Smooth muscle cell (in vitro differentiated cells): Measurements from ENCODE around the gene PTPRT. TPM values are rescaled to one million over a fixed set of nuclear protein-coding genes. Genes with fewer than 3 reads are reported as not detected.

Experiments used
- DNase-seq: peaks from one replicate; lab custom pipeline; 2025; ENCODE audit not compliant: unreplicated experiment; lab: John Stamatoyannopoulos, UW
- H2AFZ ChIP-seq: fragments of 200-600 bp; sonication (generic); 2 replicates; pipeline ENCODE4 v1.6.0; 2016; ENCODE audit warnings: antibody characterized with exemption, low read depth, mild to moderate bottlenecking
- H3F3A ChIP-seq: fragments of 200-600 bp; sonication (generic); 2 replicates; pipeline ENCODE4 v1.6.0; 2017; ENCODE audit warnings: antibody characterized with exemption, low read depth
- H3K27ac ChIP-seq: fragments of 200-600 bp; sonication (generic); 2 replicates; pipeline ENCODE4 v1.5.1; 2016; ENCODE audit warnings: low read depth, mild to moderate bottlenecking
- H3K27me3 ChIP-seq: fragments of 200-600 bp; sonication (generic); 2 replicates; pipeline ENCODE4 v1.6.1; 2016; ENCODE audit warnings: low read depth, mild to moderate bottlenecking
- H3K36me3 ChIP-seq: fragments of 200-600 bp; sonication (generic); 2 replicates; pipeline ENCODE4 v1.5.1; 2016; ENCODE audit warnings: low read depth
- H3K4me1 ChIP-seq: fragments of 200-600 bp; sonication (generic); 2 replicates; pipeline ENCODE4 v1.5.1; 2016; ENCODE audit warnings: low read depth
- H3K4me2 ChIP-seq: fragments of 200-600 bp; sonication (generic); 2 replicates; pipeline ENCODE4 v1.6.0; 2016; ENCODE audit warnings: mild to moderate bottlenecking
- H3K4me3 ChIP-seq: fragments of 200-600 bp; sonication (generic); 2 replicates; pipeline ENCODE4 v1.5.1; 2016; ENCODE audit warnings: mild to moderate bottlenecking
- H3K79me2 ChIP-seq: fragments of 200-600 bp; sonication (generic); 2 replicates; pipeline ENCODE4 v1.6.0; 2016; ENCODE audit warnings: low read depth, mild to moderate bottlenecking
- H3K9ac ChIP-seq: fragments of 200-600 bp; sonication (generic); 2 replicates; pipeline ENCODE4 v1.6.0; 2016; ENCODE audit warnings: low read depth
- H3K9me3 ChIP-seq: fragments of 200-600 bp; sonication (generic); replicated peaks from 2 replicates; pipeline ENCODE4 v1.5.1; 2016; ENCODE audit warnings: low read depth
- H4K20me1 ChIP-seq: fragments of 200-600 bp; sonication (generic); 2 replicates; pipeline ENCODE4 v1.6.0; 2016; ENCODE audit warnings: low read depth
- CTCF ChIP-seq: fragments of 200-600 bp; sonication (generic); IDR thresholded peaks from 2 replicates; pipeline ENCODE4 v1.5.1; 2017; ENCODE audit warnings: borderline replicate concordance, mild to moderate bottlenecking, antibody characterized with exemption; ENCODE audit not compliant: insufficient read depth, poor library complexity, severe bottlenecking
- WGBS: methylation state at CpG from one replicate; pipeline ENCODE4 v1.1.7; 2016; ENCODE audit warnings: low lambda C conversion rate; 5-methylcytosine and 5-hydroxymethylcytosine counted together
- polyA plus RNA-seq: library from polyadenylated mRNA; unstranded; fragments of >200 nt; fragmentation: Nextera tagmentation; extraction: Ambion mirVana; gene quantifications from 2 replicates; pipeline ENCODE4 v1.2.1, GENCODE V29; 2016
- total RNA-seq: library from RNA; depleted of rRNA; stranded (reverse); fragments of >200 nt; gene quantifications from 2 replicates; pipeline ENCODE4 v1.2.3, GENCODE V29; 2014

The PTPRT gene
- total and polyA plus RNA-seq, 2 experiments from 2014 or later = 0.99 to 2.1 TPM

- Histone ChIP-seq H4K20me1 (no peaks in the 10 kb centered on the region), H3K4me1 (no peaks in the 10 kb centered on the region), H3K27ac (no peak overlapping the region), H3K9ac (no peak overlapping the region), H3K4me3 (no peak overlapping the region), H3K27me3 (no peaks in the 10 kb centered on the region), H3K4me2 (no peak overlapping the region), H3F3A (no peaks in the 10 kb centered on the region), H3K36me3 (no peaks in the 10 kb centered on the region), H3K9me3 (no peaks in the 10 kb centered on the region), H3K79me2 (no peaks in the 10 kb centered on the region), H2AFZ (no peak overlapping the region)
- 80% methylated on average over 3 of the region's 3 CpGs for WGBS
- no peak for DNase-seq
- TF ChIP-seq CTCF = no peak
These were observed 1003.4 kb downstream of the PTPRT start for GRCh38 chr20:42186337-42186736.

DNA sequence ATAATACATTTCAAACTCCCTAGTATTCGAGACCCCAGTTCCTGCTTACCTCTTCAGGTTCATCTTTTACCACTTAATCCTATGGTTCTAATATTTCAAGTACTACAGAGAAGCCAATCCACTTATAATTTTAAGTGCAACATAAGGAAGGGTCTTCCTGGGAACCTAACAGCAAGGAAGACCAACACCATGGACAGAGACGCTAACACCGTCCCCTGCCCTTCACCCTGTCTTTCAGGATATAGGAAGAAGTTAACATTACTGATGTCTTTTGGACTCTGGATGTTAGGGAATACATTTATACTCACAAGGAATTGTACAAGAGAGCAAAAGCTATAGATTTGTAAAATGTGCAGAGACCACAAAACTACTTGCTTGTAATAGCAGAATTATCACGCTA lies 1006.6 kb downstream of the PTPRT start:
- no peak for TF ChIP-seq CTCF
- Histone ChIP-seq H3K27ac (no peak overlapping the region), H2AFZ (no peak overlapping the region), H3K9me3 (no peaks in the 10 kb centered on the region), H3K4me1 (no peaks in the 10 kb centered on the region), H3F3A (no peaks in the 10 kb centered on the region), H3K4me3 (no peak overlapping the region), H3K36me3 (no peaks in the 10 kb centered on the region), H3K79me2 (no peaks in the 10 kb centered on the region), H4K20me1 (no peaks in the 10 kb centered on the region), H3K27me3 (no peaks in the 10 kb centered on the region), H3K4me2 (no peak overlapping the region), H3K9ac (no peak overlapping the region)
- no peak for DNase-seq
- 69% methylated on average over 4 of the region's 4 CpGs for WGBS

GRCh38 chr20:42181064-42181463 lies 1008.6 kb downstream of the PTPRT start:
- no peak overlapping the region for H3K4me3 ChIP-seq

More at GRCh38 chr20:42181064-42181463, 1008.6 kb downstream of the PTPRT start:
- Histone ChIP-seq H3F3A (no peaks in the 10 kb centered on the region), H4K20me1 (no peaks in the 10 kb centered on the region), H3K36me3 (no peaks in the 10 kb centered on the region), H3K9me3 (no peaks in the 10 kb centered on the region), H3K27ac (no peak overlapping the region), H3K9ac (no peak overlapping the region), H3K4me1 (no peaks in the 10 kb centered on the region), H3K4me2 (no peak overlapping the region), H2AFZ (no peak overlapping the region), H3K27me3 (no peaks in the 10 kb centered on the region), H3K79me2 (no peaks in the 10 kb centered on the region)
- no peak for DNase-seq
- TF ChIP-seq CTCF = no peak
